ENCODE measurements around the gene MAP4K4. TPM values are rescaled to one million over a fixed set of nuclear protein-coding genes. Genes with fewer than 3 reads are reported as not detected.
A peak's percentile ranks its signal among the peaks of the same experiment; 100 is the strongest.

MAP4K4 gene
- total RNA-seq, 1 experiment from 2014 or later, result 133 TPM

- no peaks in the 10 kb centered on the region for H3K9me2 ChIP-seq (replicated peaks; ENCODE audit: low read length)
- H3F3A ChIP-seq (ENCODE audit: low read length, unreplicated experiment), result no peaks in the 10 kb centered on the region
- H3K9me3 ChIP-seq (ENCODE audit: low read length), result no peaks in the 10 kb centered on the region
- peaks cover 5% of the 10 kb centered on the region; the same call in 1 of the 2 replicates for H4K20me1 ChIP-seq (ENCODE audit: low read length)
- intact Hi-C loops (cut with micrococcal nuclease), result no loop called here
- DNase-seq (no peak), ATAC-seq (no peak)
- H3K27me3 ChIP-seq (ENCODE audit: low read length), result no peaks in the 10 kb centered on the region
- H3K36me3 ChIP-seq (ENCODE audit: low read depth, low read length), result peaks cover 80% of the 10 kb centered on the region
- H3K9ac ChIP-seq (ENCODE audit: low read length), result no peak overlapping the region
- no peak overlapping the region for H3K4me2 ChIP-seq (ENCODE audit: low read length)
- H3K4me3 ChIP-seq (ENCODE audit: low read length), result no peak overlapping the region
- TF ChIP-seq CTCF (conservative IDR thresholded peaks at IDR 0.05; ENCODE audit: low read depth, low read length), result no peak
- TF ChIP-seq EZH2phosphoT487 (IDR thresholded peaks at IDR 0.05; ENCODE audit: borderline replicate concordance, low read length), result no peak
- no peak for TF ChIP-seq EZH2 (IDR thresholded peaks at IDR 0.05; ENCODE audit: low read length, unreplicated experiment)
- POLR2A ChIA-PET (ENCODE audit: unreplicated experiment), result no interaction called here
- no peak overlapping the region for H3K27ac ChIP-seq (ENCODE audit: low read length)
- peaks cover 25% of the 10 kb centered on the region for H3K4me1 ChIP-seq (ENCODE audit: insufficient read depth, low read length)
- BruUV-seq (replicated peaks), result no TSS peak
- CTCF ChIA-PET, result no interaction called here
- no peak overlapping the region for H2AFZ ChIP-seq (ENCODE audit: low read length)
- H3K79me2 ChIP-seq (ENCODE audit: low read length), result no peaks in the 10 kb centered on the region
Observed at GRCh38 chr2:101843471-101843870, 146.0 kb downstream of the MAP4K4 start.

- Histone ChIP-seq H3K4me2 (ENCODE audit: low read length) (no peak overlapping the region), H3K9me3 (ENCODE audit: low read length) (no peaks in the 10 kb centered on the region), H3K4me1 (ENCODE audit: insufficient read depth, low read length) (peaks cover 25% of the 10 kb centered on the region), H3K9me2 (replicated peaks; ENCODE audit: low read length) (no peaks in the 10 kb centered on the region), H4K20me1 (ENCODE audit: low read length) (peaks cover 5% of the 10 kb centered on the region; the same call in 1 of the 2 replicates), H3K4me3 (ENCODE audit: low read length) (no peak overlapping the region), H2AFZ (ENCODE audit: low read length) (no peak overlapping the region), H3K27ac (ENCODE audit: low read length) (peak overlapping the region; percentile 18; the same call in 1 of the 2 replicates), H3K27me3 (ENCODE audit: low read length) (no peaks in the 10 kb centered on the region), H3K79me2 (ENCODE audit: low read length) (no peaks in the 10 kb centered on the region), H3F3A (ENCODE audit: low read length, unreplicated experiment) (no peaks in the 10 kb centered on the region), H3K36me3 (ENCODE audit: low read depth, low read length) (peaks cover 77% of the 10 kb centered on the region), H3K9ac (ENCODE audit: low read length) (no peak overlapping the region)
- ChIA-PET POLR2A (ENCODE audit: unreplicated experiment) (interaction anchor here (0.5 kb wide), 1 partner anchor 13 kb away, joined by 9 read pairs; no protein-coding TSS in a partner anchor), CTCF (interaction anchor here (0.6 kb wide), 2 partner anchors 28 to 328 kb away, joined by 3 to 7 read pairs; no protein-coding TSS in a partner anchor)
- peak; percentile 54 for ATAC-seq
- TF ChIP-seq EZH2 (IDR thresholded peaks at IDR 0.05; ENCODE audit: low read length, unreplicated experiment) (no peak), EZH2phosphoT487 (IDR thresholded peaks at IDR 0.05; ENCODE audit: borderline replicate concordance, low read length) (no peak), CTCF (conservative IDR thresholded peaks at IDR 0.05; ENCODE audit: low read depth, low read length) (no peak)
- intact Hi-C loops (cut with micrococcal nuclease), result no loop called here
- peak; percentile 54 for DNase-seq
- no TSS peak for BruUV-seq (replicated peaks)
Observed at GRCh38 chr2:101844055-101844635, 146.6 kb downstream of the MAP4K4 start.

GRCh38 chr2:101846973-101847372 lies 149.5 kb downstream of the MAP4K4 start:
- ATAC-seq, result no peak
- Histone ChIP-seq H3K4me2 (ENCODE audit: low read length) (no peak overlapping the region), H3K79me2 (ENCODE audit: low read length) (no peaks in the 10 kb centered on the region), H3K27ac (ENCODE audit: low read length) (no peak overlapping the region), H3F3A (ENCODE audit: low read length, unreplicated experiment) (no peaks in the 10 kb centered on the region), H3K9ac (ENCODE audit: low read length) (no peak overlapping the region), H3K9me3 (ENCODE audit: low read length) (no peaks in the 10 kb centered on the region), H3K4me1 (ENCODE audit: insufficient read depth, low read length) (peaks cover 22% of the 10 kb centered on the region), H2AFZ (ENCODE audit: low read length) (no peak overlapping the region), H3K36me3 (ENCODE audit: low read depth, low read length) (peaks cover 64% of the 10 kb centered on the region), H3K4me3 (ENCODE audit: low read length) (no peak overlapping the region), H3K9me2 (replicated peaks; ENCODE audit: low read length) (no peaks in the 10 kb centered on the region), H4K20me1 (ENCODE audit: low read length) (peaks cover 5% of the 10 kb centered on the region; the same call in 1 of the 2 replicates), H3K27me3 (ENCODE audit: low read length) (no peaks in the 10 kb centered on the region)
- no peak for TF ChIP-seq EZH2phosphoT487 (IDR thresholded peaks at IDR 0.05; ENCODE audit: borderline replicate concordance, low read length)
- no peak for TF ChIP-seq EZH2 (IDR thresholded peaks at IDR 0.05; ENCODE audit: low read length, unreplicated experiment)
- TF ChIP-seq CTCF (conservative IDR thresholded peaks at IDR 0.05; ENCODE audit: low read depth, low read length), result no peak
- POLR2A ChIA-PET (ENCODE audit: unreplicated experiment), result no interaction called here
- DNase-seq, result no peak
- BruUV-seq (replicated peaks), result no TSS peak
- CTCF ChIA-PET, result interaction anchor here (0.6 kb wide), 1 partner anchor 38 kb away, joined by 3 read pairs; no protein-coding TSS in a partner anchor
- intact Hi-C loops (cut with micrococcal nuclease), result no loop called here

Measured in PC-3 (cell line).